GM19372 (cell line): ENCODE data around the gene OLFML1.
"Not testable (repeated sequence)": the region's sequence is repeated elsewhere in the genome, so short reads cannot be mapped to it uniquely, and the experiment has no call there.

ENCODE experiments used
- ATAC-seq: cut with Tn5 transposase; IDR thresholded peaks from one replicate; pipeline ENCODE4 v1.9.1; 2021; ENCODE audit warnings: mild to moderate bottlenecking, low read depth, moderate library complexity; ENCODE audit not compliant: unreplicated experiment

The OLFML1 gene

GRCh38 chr11:7509966-7510365 lies 24.7 kb downstream of the OLFML1 start:
- no peak for ATAC-seq

GRCh38 chr11:7511401-7511800 lies 26.1 kb downstream of the OLFML1 start:
- ATAC-seq: no peak

GRCh38 chr11:7512525-7513233 lies 27.4 kb downstream of the OLFML1 start:
- ATAC-seq: peak; percentile 63

GRCh38 chr11:7513234-7514098 lies 28.2 kb downstream of the OLFML1 start, which contains the start of gene PPFIBP2:
TSS of gene PPFIBP2 (plus strand) at chr11:7513999. CDS start at chr11:7549476, 35,477 bp downstream.
- peak; percentile 64 for ATAC-seq

GRCh38 chr11:7514099-7514591 lies 28.8 kb downstream of the OLFML1 start:
- ATAC-seq: no peak

- no peak for ATAC-seq
These were observed 30.2 kb downstream of the OLFML1 start for GRCh38 chr11:7515447-7515886.

- no peak for ATAC-seq
These were observed 31.2 kb downstream of the OLFML1 start for GRCh38 chr11:7516475-7516874.

GRCh38 chr11:7517743-7518142 lies 32.4 kb downstream of the OLFML1 start:
- ATAC-seq: not testable (repeated sequence)

GRCh38 chr11:7518811-7519562 lies 33.7 kb downstream of the OLFML1 start:
- no peak for ATAC-seq

GRCh38 chr11:7520011-7520942 lies 35.0 kb downstream of the OLFML1 start:
- ATAC-seq: peak; percentile 44

GRCh38 chr11:7520981-7521487 lies 35.7 kb downstream of the OLFML1 start:
- ATAC-seq: peak; percentile 89

GRCh38 chr11:7522121-7522520 lies 36.8 kb downstream of the OLFML1 start:
- ATAC-seq: no peak

- ATAC-seq: no peak
These were observed 37.2 kb downstream of the OLFML1 start for GRCh38 chr11:7522546-7522945.

- ATAC-seq: no peak
These were observed 38.3 kb downstream of the OLFML1 start for GRCh38 chr11:7523416-7524210.

GRCh38 chr11:7524462-7525235 lies 39.3 kb downstream of the OLFML1 start:
- no peak for ATAC-seq

- no peak for ATAC-seq
These were observed 40.1 kb downstream of the OLFML1 start for GRCh38 chr11:7525424-7525823.

GRCh38 chr11:7527029-7527428 lies 41.7 kb downstream of the OLFML1 start:
- no peak for ATAC-seq

GRCh38 chr11:7528514-7529049 lies 43.3 kb downstream of the OLFML1 start:
- ATAC-seq: no peak
